ENCODE measurements around the gene PCDHB16.

PCDHB16 gene

DNA sequence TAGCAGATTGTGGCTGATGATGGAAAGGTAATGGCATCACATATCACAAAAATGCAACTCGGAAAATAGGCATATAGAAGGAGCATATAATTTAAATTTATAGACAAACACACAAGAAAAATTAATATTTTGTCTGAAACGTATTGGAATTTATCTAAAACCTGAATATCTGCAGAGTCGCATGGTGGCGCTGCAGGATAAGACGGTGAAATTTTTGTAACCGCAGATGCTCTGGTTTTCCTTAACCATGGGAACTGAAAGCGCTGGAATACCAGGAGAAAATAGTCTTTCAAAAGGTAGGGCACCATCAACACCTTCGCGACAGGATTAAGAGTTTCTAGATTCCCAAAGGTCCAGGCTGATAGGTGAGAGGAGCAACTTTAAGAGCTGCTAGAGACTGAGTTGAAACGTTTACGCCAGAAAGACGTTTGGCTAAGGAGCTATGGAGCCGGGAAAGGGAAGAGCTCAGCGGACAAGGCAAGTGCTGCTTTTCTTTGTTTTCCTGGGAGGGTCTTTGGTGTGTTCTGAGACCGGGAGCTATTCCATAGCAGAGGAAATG, 52.0 kb downstream of the PCDHB16 start:
- no peak for DNase-seq

All from left hindlimb (tissue), 1 donor.